PC-3 (cell line): ENCODE measurements around the gene PRRC2B. TPM values are rescaled to one million over a fixed set of nuclear protein-coding genes. Genes with fewer than 3 reads are reported as not detected.

Experiments used
- ATAC-seq: fragments of 200-7000 bp; cut with Tn5 transposase; 2 replicates; pipeline ENCODE4 v1.9.1; 2020; ENCODE audit warnings: mild to moderate bottlenecking, moderate library complexity
- BruUV-seq: library from RNA; stranded (reverse); fragments of 400-500 nt; replicated peaks from 2 replicates; lab custom pipeline; 2021; lab: Mats Ljungman, UMichigan
- CTCF ChIA-PET: fragments of 300-600 bp; sonication (Branson Sonifier 250); formaldehyde crosslinking; loops from one replicate; lab custom pipeline; 2022; ENCODE audit warnings: antibody characterized with exemption; lab: Charles Lee
- POLR2A ChIA-PET: fragments of 300-600 bp; sonication (Branson Sonifier 250); formaldehyde crosslinking; loops from one replicate; lab custom pipeline; 2022; ENCODE audit warnings: antibody characterized with exemption; ENCODE audit not compliant: unreplicated experiment; lab: Charles Lee
- DNase-seq: peaks from one replicate; pipeline ENCODE4 v3.0.0-alpha.2; 2015
- H2AFZ ChIP-seq: fragments of 300-600 bp; sonication (generic); 2 replicates; pipeline ENCODE4 v1.6.0; 2016; ENCODE audit warnings: antibody characterized with exemption, low read length
- H3F3A ChIP-seq: fragments of 300-600 bp; sonication (generic); one replicate; pipeline ENCODE4 v1.6.0; 2017; ENCODE audit warnings: antibody characterized with exemption, low read length, control low read depth, mild to moderate bottlenecking; ENCODE audit not compliant: unreplicated experiment
- H3K27ac ChIP-seq: fragments of 300-600 bp; sonication (generic); 2 replicates; pipeline ENCODE4 v1.5.1; 2016; ENCODE audit warnings: mild to moderate bottlenecking, low read length
- H3K27me3 ChIP-seq: fragments of 300-600 bp; sonication (generic); 2 replicates; pipeline ENCODE4 v1.6.1; 2016; ENCODE audit warnings: low read length, mixed read lengths
- H3K36me3 ChIP-seq: fragments of 300-600 bp; sonication (generic); 2 replicates; pipeline ENCODE4 v1.6.1; 2016; ENCODE audit warnings: low read depth, mixed run types, low read length, mixed read lengths
- H3K4me1 ChIP-seq: fragments of 300-600 bp; sonication (generic); 2 replicates; pipeline ENCODE4 v1.5.1; 2016; ENCODE audit warnings: low read length; ENCODE audit not compliant: insufficient read depth
- H3K4me2 ChIP-seq: fragments of 300-600 bp; sonication (generic); 2 replicates; pipeline ENCODE4 v1.6.0; 2016; ENCODE audit warnings: low read length
- H3K4me3 ChIP-seq: fragments of 300-600 bp; sonication (generic); 2 replicates; pipeline ENCODE4 v1.5.1; 2016; ENCODE audit warnings: mild to moderate bottlenecking, low read length, mixed read lengths
- H3K79me2 ChIP-seq: fragments of 300-600 bp; sonication (generic); 2 replicates; pipeline ENCODE4 v1.6.1; 2017; ENCODE audit warnings: low read length, mixed read lengths
- H3K9ac ChIP-seq: fragments of 300-600 bp; sonication (generic); 2 replicates; pipeline ENCODE4 v1.6.0; 2016; ENCODE audit warnings: mild to moderate bottlenecking, low read length
- H3K9me2 ChIP-seq: fragments of 300-600 bp; sonication (generic); replicated peaks from 2 replicates; pipeline ENCODE4 v1.6.1; 2016; ENCODE audit warnings: mixed run types, low read length, mixed read lengths
- H3K9me3 ChIP-seq: fragments of 300-600 bp; sonication (generic); 2 replicates; pipeline ENCODE4 v1.6.1; 2016; ENCODE audit warnings: low read length, mixed read lengths
- H4K20me1 ChIP-seq: fragments of 300-600 bp; sonication (generic); 2 replicates; pipeline ENCODE4 v1.6.1; 2016; ENCODE audit warnings: low read length, mixed read lengths
- EZH2 ChIP-seq: fragments of 300-600 bp; sonication (generic); IDR thresholded peaks from one replicate; pipeline ENCODE4 v1.6.1; 2017; ENCODE audit warnings: antibody characterized with exemption, mild to moderate bottlenecking, low read length; ENCODE audit not compliant: unreplicated experiment
- EZH2phosphoT487 ChIP-seq: fragments of 300-600 bp; sonication (generic); IDR thresholded peaks from 2 replicates; pipeline ENCODE4 v1.6.1; 2018; ENCODE audit warnings: mild to moderate bottlenecking, antibody characterized with exemption, low read length, borderline replicate concordance
- intact Hi-C: fragments of 100-400 bp; cut with micrococcal nuclease; formaldehyde crosslinking; loops from 2 replicates; pipeline ENCODE4 v1.9.0; 2023
- total RNA-seq: library from RNA; depleted of rRNA; stranded (reverse); fragments of >200 nt; gene quantifications from 2 replicates; pipeline ENCODE4 v1.2.3, GENCODE V29; 2014
- TF ChIP-seq, protein P1 (sequence below): fragments of 300-600 bp; sonication (generic); conservative IDR thresholded peaks from 2 replicates; pipeline ENCODE4 v1.5.1; 2017; ENCODE audit warnings: antibody characterized with exemption, low read depth, mild to moderate bottlenecking, low read length

PRRC2B gene
- total RNA-seq, 1 experiment from 2014 or later, result 46.9 TPM

DNA sequence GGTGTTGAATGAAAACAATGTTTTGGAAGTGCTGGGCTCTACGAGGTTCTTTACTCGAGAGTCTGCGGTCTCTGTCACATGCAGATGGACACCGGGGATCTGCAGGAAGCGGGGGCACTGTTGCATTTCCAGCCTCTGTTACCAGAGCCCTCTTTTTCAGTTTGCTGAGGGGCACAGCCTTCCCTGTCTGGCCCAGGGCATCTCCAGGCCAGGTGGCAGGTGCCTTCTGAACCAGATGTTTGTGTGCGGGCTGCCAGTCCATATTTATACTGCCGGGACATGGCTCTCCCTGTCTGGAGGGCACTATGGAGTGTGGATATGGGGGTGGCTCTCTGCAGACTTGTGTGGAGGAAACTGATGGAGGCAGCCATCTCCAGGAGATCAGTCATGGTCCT is 90.2 kb downstream of the PRRC2B start:
- ChIA-PET CTCF (no interaction called here), POLR2A (no interaction called here)
- BruUV-seq, result no TSS peak

DNA sequence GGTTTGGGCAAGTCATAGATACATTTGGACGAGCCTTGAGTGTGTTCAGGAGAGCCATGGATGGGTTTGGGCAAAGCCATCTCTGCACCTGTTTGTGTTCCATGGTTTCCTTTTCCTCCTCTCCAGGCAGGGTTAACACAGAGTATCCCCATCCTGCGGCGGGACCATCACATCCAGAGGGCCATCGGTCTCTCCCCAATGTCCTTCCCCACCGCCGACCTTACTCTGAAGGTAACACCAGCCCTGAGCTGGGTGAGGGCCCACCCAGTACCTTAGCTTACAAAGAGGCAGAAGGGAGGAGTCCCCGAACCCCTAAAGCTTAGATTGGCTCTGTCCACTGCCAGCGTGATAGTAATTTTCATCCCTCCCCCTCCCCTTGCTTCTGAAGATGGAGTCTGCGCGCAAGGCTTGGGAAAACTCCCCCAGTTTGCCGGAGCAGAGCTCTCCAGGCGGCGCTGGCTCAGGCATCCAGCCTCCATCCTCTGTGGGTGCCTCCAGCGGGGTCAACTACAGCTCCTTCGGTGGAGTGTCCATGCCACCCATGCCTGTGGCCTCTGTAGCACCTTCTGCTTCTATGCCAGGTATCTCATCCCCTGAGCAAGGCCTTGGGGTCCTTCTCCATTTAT is 90.8 kb downstream of the PRRC2B start:
- H3K36me3 ChIP-seq, result peaks cover 29% of the 10 kb centered on the region
- no peak overlapping the region for H3K27ac ChIP-seq
- ChIA-PET CTCF (no interaction called here), POLR2A (no interaction called here)
- TF ChIP-seq EZH2 (no peak), EZH2phosphoT487 (no peak)
- TF ChIP-seq, protein P1, sequence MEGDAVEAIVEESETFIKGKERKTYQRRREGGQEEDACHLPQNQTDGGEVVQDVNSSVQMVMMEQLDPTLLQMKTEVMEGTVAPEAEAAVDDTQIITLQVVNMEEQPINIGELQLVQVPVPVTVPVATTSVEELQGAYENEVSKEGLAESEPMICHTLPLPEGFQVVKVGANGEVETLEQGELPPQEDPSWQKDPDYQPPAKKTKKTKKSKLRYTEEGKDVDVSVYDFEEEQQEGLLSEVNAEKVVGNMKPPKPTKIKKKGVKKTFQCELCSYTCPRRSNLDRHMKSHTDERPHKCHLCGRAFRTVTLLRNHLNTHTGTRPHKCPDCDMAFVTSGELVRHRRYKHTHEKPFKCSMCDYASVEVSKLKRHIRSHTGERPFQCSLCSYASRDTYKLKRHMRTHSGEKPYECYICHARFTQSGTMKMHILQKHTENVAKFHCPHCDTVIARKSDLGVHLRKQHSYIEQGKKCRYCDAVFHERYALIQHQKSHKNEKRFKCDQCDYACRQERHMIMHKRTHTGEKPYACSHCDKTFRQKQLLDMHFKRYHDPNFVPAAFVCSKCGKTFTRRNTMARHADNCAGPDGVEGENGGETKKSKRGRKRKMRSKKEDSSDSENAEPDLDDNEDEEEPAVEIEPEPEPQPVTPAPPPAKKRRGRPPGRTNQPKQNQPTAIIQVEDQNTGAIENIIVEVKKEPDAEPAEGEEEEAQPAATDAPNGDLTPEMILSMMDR, result no peak
- H3K9ac ChIP-seq, result no peak overlapping the region
- no peaks in the 10 kb centered on the region for H3K9me2 ChIP-seq
- H3K9me3 ChIP-seq, result no peaks in the 10 kb centered on the region
- H3K4me3 ChIP-seq, result no peak overlapping the region
- H2AFZ ChIP-seq, result no peak overlapping the region
- ATAC-seq, result no peak
- H3K4me2 ChIP-seq, result no peak overlapping the region
- intact Hi-C loops, result no loop called here
- H3K4me1 ChIP-seq, result no peaks in the 10 kb centered on the region
- H3K27me3 ChIP-seq, result no peaks in the 10 kb centered on the region
- no TSS peak for BruUV-seq
- 0 out of 2 replicates have a peak, but pooled peaks cover 3% of the 10 kb centered on the region for H4K20me1 ChIP-seq
- no peaks in the 10 kb centered on the region for H3F3A ChIP-seq
- DNase-seq, result no peak
- no peaks in the 10 kb centered on the region for H3K79me2 ChIP-seq

More for the DNA sequence above, 90.2 kb downstream of the PRRC2B start:
- H3K79me2 ChIP-seq, result no peaks in the 10 kb centered on the region
- no peak overlapping the region for H3K9ac ChIP-seq
- intact Hi-C loops, result no loop called here
- DNase-seq, result no peak
- ATAC-seq, result no peak
- H3K27me3 ChIP-seq, result no peaks in the 10 kb centered on the region
- 0 out of 2 replicates have a peak, but pooled peaks cover 3% of the 10 kb centered on the region for H4K20me1 ChIP-seq
- H3K4me2 ChIP-seq, result no peak overlapping the region
- no peak overlapping the region for H3K4me3 ChIP-seq
- H3K27ac ChIP-seq, result no peak overlapping the region
- H3F3A ChIP-seq, result no peaks in the 10 kb centered on the region
- no peaks in the 10 kb centered on the region for H3K4me1 ChIP-seq
- TF ChIP-seq, protein P1, result no peak
- TF ChIP-seq EZH2, result no peak
- no peak for TF ChIP-seq EZH2phosphoT487
- no peaks in the 10 kb centered on the region for H3K9me2 ChIP-seq
- no peaks in the 10 kb centered on the region for H3K9me3 ChIP-seq
- H3K36me3 ChIP-seq, result peaks cover 36% of the 10 kb centered on the region
- H2AFZ ChIP-seq, result no peak overlapping the region

DNA sequence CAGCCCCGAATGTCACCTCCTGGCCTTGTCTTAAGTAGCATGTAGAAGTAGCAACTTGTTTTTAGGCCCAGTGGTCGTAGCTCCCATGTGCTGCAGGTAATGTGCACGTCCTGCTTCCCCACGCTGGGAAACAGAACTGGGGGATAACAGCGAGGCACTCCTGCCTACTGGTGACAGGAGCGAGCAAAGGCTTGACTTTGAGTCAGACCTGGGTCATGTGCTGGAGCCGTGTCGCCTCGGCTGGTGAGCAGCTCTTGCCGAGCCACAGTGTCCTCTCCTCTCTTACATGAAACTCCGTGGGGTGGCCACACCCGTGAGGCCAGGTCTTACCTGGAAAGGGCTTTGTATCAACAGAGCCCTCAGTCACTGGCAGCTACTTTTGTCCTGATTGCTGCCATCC is 91.3 kb downstream of the PRRC2B start:
- Histone ChIP-seq H3K27ac (no peak overlapping the region), H3K36me3 (peaks cover 25% of the 10 kb centered on the region; the same call in 1 of the 2 replicates), H3K4me1 (no peaks in the 10 kb centered on the region), H3K9ac (no peak overlapping the region), H3K27me3 (no peaks in the 10 kb centered on the region), H3F3A (no peaks in the 10 kb centered on the region), H3K9me2 (no peaks in the 10 kb centered on the region), H3K4me3 (no peak overlapping the region), H2AFZ (no peak overlapping the region), H3K9me3 (no peaks in the 10 kb centered on the region), H3K79me2 (no peaks in the 10 kb centered on the region), H3K4me2 (no peak overlapping the region), H4K20me1 (no peaks in the 10 kb centered on the region)
- ChIA-PET CTCF (no interaction called here), POLR2A (no interaction called here)
- intact Hi-C loops, result no loop called here
- TF ChIP-seq, protein P1, result no peak
- TF ChIP-seq EZH2phosphoT487 (no peak), EZH2 (no peak)
- DNase-seq (no peak), ATAC-seq (no peak)
- BruUV-seq, result no TSS peak
